Medulla oblongata (tissue), 1 donor: ENCODE results near the gene CMSS1.

Source experiments
- DNase-seq: peaks from one replicate; pipeline ENCODE4 v3.0.0-alpha.2; 2015; ENCODE audit errors: extremely low spot score

The CMSS1 gene

GRCh38 chr3:100106531-100107141, 289.0 kb downstream of the CMSS1 start:
- DNase-seq: no peak

DNA sequence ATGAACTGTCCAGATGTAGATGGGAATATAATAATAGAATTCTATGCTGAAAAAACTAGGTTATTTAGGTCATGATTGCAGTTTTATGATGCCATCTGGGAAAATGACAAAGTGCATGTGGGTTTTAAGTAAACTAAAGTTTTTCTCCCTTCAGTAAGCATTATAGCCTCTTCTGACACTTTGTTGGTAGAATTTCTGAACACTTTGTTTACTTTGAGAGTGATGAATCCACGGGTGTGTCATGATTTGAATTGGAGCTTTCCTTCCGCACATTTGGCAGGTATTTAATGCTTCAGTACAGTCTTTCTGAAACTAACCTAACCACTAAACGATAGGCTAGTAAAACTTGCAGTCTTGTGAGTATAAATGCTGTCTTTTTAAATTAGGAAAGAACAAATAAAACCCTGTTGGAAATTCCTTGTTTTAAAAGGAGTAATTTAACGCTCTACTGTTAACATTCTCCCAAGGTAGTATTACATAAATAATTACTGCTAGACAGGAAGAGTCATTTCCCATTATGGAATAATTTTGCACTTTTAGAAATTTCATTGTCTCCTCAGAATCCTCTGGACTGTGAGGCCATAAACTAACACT, 289.7 kb downstream of the CMSS1 start:
- no peak for DNase-seq

GRCh38 chr3:100108464-100109079, 290.9 kb downstream of the CMSS1 start:
- no peak for DNase-seq

DNA sequence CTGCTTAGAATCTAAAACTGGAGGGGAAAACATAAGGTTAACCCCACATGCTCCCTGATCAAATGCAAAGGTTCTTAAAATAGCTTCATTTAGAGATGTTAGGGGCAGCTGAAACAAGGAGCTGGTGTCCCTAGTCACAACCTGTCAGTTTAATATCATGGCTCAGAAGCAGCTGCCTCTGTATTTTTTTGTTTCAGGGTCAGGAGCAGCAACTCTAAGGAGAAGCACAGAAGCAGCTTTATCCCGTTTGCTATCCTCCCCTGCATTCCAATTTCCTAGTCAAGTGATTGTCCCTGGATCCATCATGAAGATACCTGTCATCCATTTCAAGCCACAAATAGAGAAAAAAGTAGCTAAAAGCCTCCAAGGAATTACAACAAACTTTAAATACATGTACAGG, 292.5 kb downstream of the CMSS1 start:
- no peak for DNase-seq

GRCh38 chr3:100111728-100112127, 294.1 kb downstream of the CMSS1 start:
- no peak for DNase-seq

GRCh38 chr3:100113723-100114412, 296.2 kb downstream of the CMSS1 start:
- DNase-seq: no peak

- DNase-seq: no peak
These were observed 296.9 kb downstream of the CMSS1 start, which contains the start of gene FILIP1L for GRCh38 chr3:100114413-100115030. FILIP1L (minus strand) TSS chr3:100114501.

DNA sequence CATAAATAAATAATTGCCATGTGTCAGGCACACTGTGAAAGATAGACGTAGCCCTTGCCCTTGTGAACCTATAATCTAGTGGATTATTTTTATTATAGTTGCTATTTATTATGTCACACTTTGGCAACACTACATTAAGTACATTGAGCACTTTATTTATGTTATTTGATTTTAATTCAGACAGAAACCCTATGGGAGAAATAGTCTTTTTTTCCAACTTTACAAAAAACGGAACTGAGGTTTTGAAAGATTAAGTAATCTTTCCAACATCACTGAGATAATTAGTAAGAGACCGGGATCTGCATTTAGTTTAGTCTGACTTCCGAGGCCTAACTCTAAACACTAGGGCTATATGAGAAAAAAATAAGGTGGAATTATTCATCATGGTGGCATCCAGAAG, 299.4 kb downstream of the CMSS1 start:
- DNase-seq: no peak

- no peak for DNase-seq
These were observed 302.4 kb downstream of the CMSS1 start for GRCh38 chr3:100120012-100120411.

- DNase-seq: no peak
These were observed 303.0 kb downstream of the CMSS1 start for GRCh38 chr3:100120693-100121092.

- DNase-seq: no peak
These were observed 304.7 kb downstream of the CMSS1 start for GRCh38 chr3:100122321-100122720.

GRCh38 chr3:100123112-100123511, 305.4 kb downstream of the CMSS1 start:
- no peak for DNase-seq

DNA sequence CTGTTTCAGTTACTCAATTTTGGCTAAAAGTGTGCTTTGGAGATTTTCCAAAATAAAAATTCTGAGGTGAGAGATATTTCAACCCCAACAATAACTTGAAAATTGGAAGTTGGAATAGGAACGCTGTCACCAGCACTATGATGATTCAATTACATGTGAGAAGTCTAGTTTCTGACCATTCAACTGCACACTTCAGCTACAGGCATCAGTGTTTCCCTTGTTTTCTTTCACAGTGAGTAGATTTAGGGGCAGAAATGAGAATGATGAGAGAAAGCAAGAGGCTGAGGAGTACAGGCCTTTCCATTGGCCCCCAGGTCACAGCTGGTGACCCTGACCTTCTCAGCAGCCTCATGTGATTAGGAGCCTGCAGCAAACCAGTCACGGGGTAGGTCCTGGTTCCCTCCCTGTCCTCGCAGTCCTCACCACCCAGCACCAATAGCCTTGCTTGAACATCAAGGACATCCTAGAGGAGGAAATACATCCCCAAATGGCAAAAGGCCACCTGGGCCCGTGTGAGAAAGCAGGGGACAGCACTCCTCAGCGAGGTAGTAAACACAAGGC, 306.6 kb downstream of the CMSS1 start:
- no peak for DNase-seq

- no peak for DNase-seq
These were observed 307.7 kb downstream of the CMSS1 start for GRCh38 chr3:100125161-100125938.

DNA sequence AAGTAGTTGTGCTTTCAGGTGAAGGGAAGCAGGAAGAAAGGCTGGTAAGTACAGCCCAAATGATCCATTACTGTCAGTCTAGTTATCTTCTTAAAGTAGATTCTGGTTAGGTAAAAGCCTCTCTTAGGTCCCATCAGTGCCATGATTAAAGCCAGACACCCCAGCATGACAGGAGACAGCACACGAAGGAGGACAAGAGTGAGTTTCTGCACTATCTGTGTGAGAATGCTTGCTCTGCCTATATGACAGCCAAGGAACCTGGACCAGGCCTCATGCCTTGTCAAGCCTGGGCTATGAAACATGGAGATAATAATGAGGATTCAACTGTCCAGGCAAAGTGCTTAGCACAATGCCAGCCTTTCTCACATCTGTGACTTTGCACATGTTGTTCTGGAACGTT, 310.1 kb downstream of the CMSS1 start:
- DNase-seq: no peak

- DNase-seq: no peak
These were observed 310.9 kb downstream of the CMSS1 start for GRCh38 chr3:100128565-100128964.

GRCh38 chr3:100129941-100130340, 312.3 kb downstream of the CMSS1 start:
- DNase-seq: no peak

DNA sequence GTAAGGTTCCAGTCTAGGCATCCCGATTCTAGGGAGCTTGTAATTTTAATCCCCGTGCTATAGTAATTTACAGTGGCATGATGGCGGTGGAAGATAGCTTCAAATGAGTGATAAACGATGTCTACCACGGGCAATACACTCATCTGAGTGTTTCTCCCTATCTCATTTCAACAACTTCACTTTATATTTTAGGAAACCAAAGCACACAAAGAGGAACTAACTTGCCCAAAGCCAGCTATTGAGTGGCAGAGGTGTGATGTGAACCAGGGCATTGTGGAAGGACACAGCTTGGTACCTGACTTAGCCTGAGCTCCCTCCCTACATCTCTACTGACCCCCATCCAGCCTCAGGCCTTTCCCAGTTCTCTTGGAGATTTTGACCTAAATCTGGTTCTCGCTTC, 313.6 kb downstream of the CMSS1 start:
- DNase-seq: no peak

DNA sequence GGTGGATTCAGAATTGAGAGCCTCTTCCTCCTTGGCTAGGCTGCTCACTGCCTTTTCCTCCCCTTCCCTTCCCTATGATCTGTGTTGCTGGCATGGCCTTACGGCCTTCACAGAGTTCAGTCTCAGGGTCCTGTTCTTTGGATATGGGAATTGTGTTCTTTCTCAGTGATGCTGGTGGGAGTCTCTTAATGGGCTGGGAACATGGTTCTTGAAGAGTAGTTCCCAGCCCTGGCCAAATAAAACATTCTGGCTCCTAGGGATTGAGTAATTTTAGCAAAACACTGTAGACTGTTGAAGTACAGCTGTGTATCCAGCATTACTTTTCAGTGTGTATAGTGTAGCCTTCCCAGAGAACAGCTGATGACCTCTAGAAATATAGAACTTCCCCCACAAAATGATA, 319.3 kb downstream of the CMSS1 start:
- no peak for DNase-seq

DNA sequence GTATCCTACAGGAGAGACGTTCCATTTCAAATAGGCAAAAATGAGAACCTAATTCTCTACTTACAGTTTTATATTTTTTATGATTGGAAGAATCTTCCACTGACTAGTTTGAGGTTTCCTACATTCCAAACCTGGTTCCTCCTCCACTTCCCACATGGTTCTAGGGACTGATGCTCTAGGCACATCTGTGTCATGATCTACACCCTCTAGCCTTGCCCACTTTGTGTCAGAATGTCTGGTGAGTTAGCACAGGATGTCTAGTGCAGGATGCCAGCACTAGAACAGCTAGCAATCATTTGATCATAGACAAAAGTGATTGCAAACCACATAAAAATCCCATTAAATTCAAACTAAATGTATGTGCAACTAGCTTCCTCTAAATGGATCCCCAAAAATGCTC, 323.3 kb downstream of the CMSS1 start:
- DNase-seq: no peak

DNA sequence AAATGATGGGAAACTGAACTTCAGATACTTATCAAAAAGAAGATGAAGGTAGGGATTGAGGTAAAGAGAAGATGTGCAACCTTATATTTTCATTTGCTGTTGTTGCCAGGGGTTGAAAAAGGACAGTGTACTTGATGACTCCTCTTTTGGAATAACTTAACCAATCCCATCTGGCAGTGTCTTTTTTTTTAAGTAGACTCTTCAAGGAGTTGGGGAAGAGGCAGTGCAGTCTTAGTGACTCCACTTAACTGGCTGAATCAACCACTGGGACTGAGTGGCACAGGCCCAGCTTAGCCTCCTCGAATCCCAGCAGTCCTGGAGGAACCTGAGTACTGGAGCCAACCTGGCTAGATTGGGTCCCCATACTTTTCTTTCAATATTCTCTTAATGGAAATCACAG, 323.9 kb downstream of the CMSS1 start:
- no peak for DNase-seq
